CD4-positive, alpha-beta memory T cell (primary cell): ENCODE data around the gene SEPTIN7. TPM values are rescaled to one million over a fixed set of nuclear protein-coding genes. Genes with fewer than 3 reads are reported as not detected.

ENCODE experiments used
- CTCF ChIA-PET: fragments of 350-600 bp; sonication (Branson Sonifier 250); formaldehyde crosslinking; loops from one replicate; lab custom pipeline; 2021; ENCODE audit warnings: inconsistent platforms; ENCODE audit not compliant: partially characterized antibody; lab: Charles Lee
- POLR2A ChIA-PET: fragments of 350-600 bp; sonication (Branson Sonifier 250); formaldehyde crosslinking; loops from one replicate; lab custom pipeline; 2021; ENCODE audit not compliant: partially characterized antibody; lab: Charles Lee
- DNase-seq, 5 donors: peaks; one replicate each; pipeline versions ENCODE4 v3.0.0 to v3.0.0-alpha.2; 2020 to 2022; ENCODE audit warnings: mixed read lengths in 1 of 5
- H3K27ac ChIP-seq: one replicate; pipeline ENCODE4 v1.7.0; 2013; ENCODE audit warnings: low read depth, low read length
- H3K27me3 ChIP-seq: 2 replicates; pipeline ENCODE4 v1.7.0; 2013; ENCODE audit warnings: mild to moderate bottlenecking, low read length, moderate library complexity; ENCODE audit not compliant: insufficient read depth
- H3K36me3 ChIP-seq: 2 replicates; pipeline ENCODE4 v1.7.0; 2013; ENCODE audit warnings: mild to moderate bottlenecking, low read length, moderate library complexity; ENCODE audit not compliant: insufficient read depth
- H3K4me1 ChIP-seq: 2 replicates; pipeline ENCODE4 v1.7.0; 2013; ENCODE audit warnings: mild to moderate bottlenecking, low read length, moderate library complexity; ENCODE audit not compliant: insufficient read depth
- H3K4me3 ChIP-seq, 2 donors: one replicate each; pipeline ENCODE4 v1.7.0; 2013; ENCODE audit warnings: low read length in 2 of 2, mild to moderate bottlenecking in 1 of 2
- H3K9me3 ChIP-seq, 2 donors: one replicate each; pipeline ENCODE4 v1.7.0; 2013; ENCODE audit warnings: low read length in 2 of 2, control low read depth in 1 of 2; ENCODE audit not compliant: control insufficient read depth in 1 of 2
- H3K27ac Mint-ChIP-seq, 7 donors: one replicate each; pipeline ENCODE4 v1.8.0; 2020 to 2021; ENCODE audit warnings: mixed read lengths in 7 of 7, mild to moderate bottlenecking in 6 of 7, inconsistent platforms in 3 of 7, moderate library complexity in 3 of 7
- H3K27me3 Mint-ChIP-seq, 2 donors: one replicate each; pipeline ENCODE4 v1.8.0; 2020 to 2021; ENCODE audit warnings: mixed read lengths in 2 of 2
- H3K36me3 Mint-ChIP-seq, 2 donors: one replicate each; pipeline ENCODE4 v1.8.0; 2020 to 2021; ENCODE audit warnings: mixed read lengths in 2 of 2, inconsistent platforms in 1 of 2, mild to moderate bottlenecking in 1 of 2
- H3K4me1 Mint-ChIP-seq, 4 donors: one replicate each; pipeline ENCODE4 v1.8.0; 2020 to 2021; ENCODE audit warnings: mixed read lengths in 4 of 4, mild to moderate bottlenecking in 1 of 4
- H3K4me3 Mint-ChIP-seq, 8 donors: one replicate each; pipeline ENCODE4 v1.8.0; 2020 to 2021; ENCODE audit warnings: mixed read lengths in 8 of 8, mild to moderate bottlenecking in 7 of 8, moderate library complexity in 6 of 8, inconsistent platforms in 3 of 8
- H3K9me3 Mint-ChIP-seq, 8 donors: one replicate each; pipeline ENCODE4 v1.8.0; 2020 to 2021; ENCODE audit warnings: mixed read lengths in 8 of 8, mild to moderate bottlenecking in 5 of 8, inconsistent platforms in 3 of 8, moderate library complexity in 1 of 8
- intact Hi-C: fragments of 100-400 bp; cut with micrococcal nuclease; formaldehyde crosslinking; loops from one replicate; pipeline ENCODE4 v1.15.1; 2023
- polyA plus RNA-seq, 2 donors: library from polyadenylated mRNA; unstranded; fragments of 300-500 nt; fragmentation: Illumina TruSeq; gene quantifications; one replicate each; pipeline ENCODE4 v1.2.3, GENCODE V29; 2021
- total RNA-seq, 2 experiments: library from RNA; stranded (reverse); gene quantifications; one replicate each; pipeline ENCODE4 v1.2.3, GENCODE V29; 2021

Gene SEPTIN7
- total and polyA plus RNA-seq, 4 experiments from 2014 or later = 197 to 662 (median 390) TPM

DNA sequence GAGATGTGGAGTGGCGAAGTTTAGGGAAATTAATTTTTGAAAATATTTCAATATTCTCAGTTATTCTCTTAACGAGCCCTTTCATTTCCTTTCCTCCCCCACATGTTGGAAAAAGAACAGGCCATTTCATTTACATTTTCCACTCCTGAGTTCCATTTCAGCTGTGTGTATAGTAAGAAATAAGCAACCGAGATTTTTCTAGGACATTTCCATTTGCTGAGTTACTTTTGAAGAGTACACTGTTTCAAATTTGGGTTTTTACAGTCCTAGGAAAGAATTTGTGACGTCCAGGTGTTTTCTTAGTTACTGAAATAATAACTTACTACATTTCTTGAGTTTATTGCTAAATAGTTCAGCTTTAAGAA is 1.2 kb downstream of the SEPTIN7 start:
- POLR2A ChIA-PET = interaction anchor here (0.7 to 5.5 kb wide), 18 partner anchors 10 to 486 kb away, joined by 3 to 196 read pairs (median 8); partner anchors contain the start of gene HERPUD2
- peak overlapping the region; percentile 91 to 96 (median 94) for H3K4me3 Mint-ChIP-seq
- Histone ChIP-seq H3K4me3 (peak overlapping the region; percentile 4 to 67), H3K9me3 (no peaks in the 10 kb centered on the region), H3K36me3 (no peaks in the 10 kb centered on the region), H3K27ac (peak overlapping the region; percentile 95), H3K4me1 (peaks cover 57% of the 10 kb centered on the region), H3K27me3 (no peaks in the 10 kb centered on the region)
- H3K9me3 Mint-ChIP-seq = no peaks in the 10 kb centered on the region
- intact Hi-C loops = loop anchor here (5.0 kb wide), 2 partner anchors 40 to 485 kb away; no protein-coding TSS in a partner anchor
- H3K4me1 Mint-ChIP-seq = peaks cover 38 to 66% (median 47%) of the 10 kb centered on the region in 4 donors
- peak in 2 of 5 donors; percentile 13 to 21 for DNase-seq
- peaks cover 4 to 22% of the 10 kb centered on the region in 2 donors for H3K36me3 Mint-ChIP-seq
- CTCF ChIA-PET = interaction anchor here (1.2 to 4.3 kb wide), 9 partner anchors 11 to 107 kb away, joined by 3 to 33 read pairs (median 4); partner anchors contain the start of gene HERPUD2
- H3K27ac Mint-ChIP-seq = peak overlapping the region; percentile 92 to 99 (median 97)
- H3K27me3 Mint-ChIP-seq = no peaks in the 10 kb centered on the region

DNA sequence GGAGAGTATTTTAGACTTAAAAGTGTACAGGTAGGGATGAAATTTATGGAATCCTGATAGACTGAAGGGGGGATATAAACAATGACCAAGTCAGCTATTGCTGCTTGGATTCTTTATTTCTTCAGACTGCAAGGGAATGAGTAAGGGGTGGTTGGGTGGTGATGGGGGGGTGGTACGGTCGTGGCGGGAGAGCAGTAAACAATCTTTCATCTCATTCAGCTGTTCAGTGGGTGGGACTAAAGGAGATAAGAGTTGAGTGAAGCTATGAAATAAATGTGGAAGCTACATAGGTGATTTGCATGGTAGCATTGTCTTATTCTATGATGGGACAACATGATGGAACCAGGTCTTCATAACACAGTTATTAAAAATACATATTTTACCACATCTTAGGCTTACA is 1.8 kb downstream of the SEPTIN7 start:
- POLR2A ChIA-PET = interaction anchor here (0.5 to 5.5 kb wide), 15 partner anchors 9 to 109 kb away, joined by 3 to 196 read pairs (median 14); partner anchors contain the start of gene HERPUD2
- CTCF ChIA-PET = interaction anchor here (1.0 to 4.3 kb wide), 9 partner anchors 17 to 108 kb away, joined by 3 to 33 read pairs (median 3); partner anchors contain the start of gene HERPUD2
- peaks cover 57% of the 10 kb centered on the region for H3K4me1 ChIP-seq

DNA sequence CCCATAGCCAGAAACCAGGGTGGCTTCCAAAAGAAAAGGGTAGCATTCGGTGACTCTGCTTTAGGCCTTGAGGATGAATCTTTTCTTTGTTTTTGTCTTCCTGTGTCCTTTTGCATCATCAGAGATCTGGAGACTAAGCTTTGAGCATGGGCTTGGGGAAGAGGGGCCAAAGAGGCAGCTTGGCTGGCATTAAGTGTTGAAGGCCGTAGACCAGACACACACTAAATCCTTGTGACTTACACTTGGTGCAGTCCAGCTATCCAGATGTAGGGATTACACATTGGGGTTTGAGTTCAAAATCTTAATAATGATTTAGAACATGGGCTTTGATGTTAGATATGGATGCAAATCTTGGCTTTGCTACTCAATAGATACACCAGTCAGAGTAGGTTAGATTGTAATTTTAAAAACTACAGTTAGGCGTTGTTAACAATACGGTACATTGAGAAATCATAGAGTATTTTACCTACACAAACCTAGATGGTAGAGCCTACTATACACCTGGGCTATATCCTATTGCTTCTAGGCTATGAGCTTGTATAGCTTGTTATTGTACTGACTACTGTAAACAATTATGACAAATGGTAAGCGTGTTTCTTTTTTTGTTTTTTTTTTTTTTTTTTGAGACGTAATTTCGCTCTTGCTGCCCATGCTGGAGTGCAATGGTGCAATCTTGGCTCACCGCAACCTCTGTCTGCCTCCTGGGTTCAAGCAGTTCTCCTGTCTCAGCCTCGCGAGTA is 3.5 kb downstream of the SEPTIN7 start:
- no peaks in the 10 kb centered on the region for H3K27me3 ChIP-seq
- peak overlapping the region in 7 of 8 donors; percentile 8 to 95 (median 91) for H3K4me3 Mint-ChIP-seq
- POLR2A ChIA-PET = interaction anchor here (1.1 kb wide), 1 partner anchor 109 kb away, joined by 3 read pairs; the partner anchor contains the start of gene HERPUD2
- H3K4me1 ChIP-seq = peaks cover 69% of the 10 kb centered on the region
- peaks cover 12 to 29% of the 10 kb centered on the region in 2 donors for H3K36me3 Mint-ChIP-seq
- peak overlapping the region in 5 of 7 donors; percentile 1 to 99 (median 19) for H3K27ac Mint-ChIP-seq
- intact Hi-C loops = loop anchor here (5.0 kb wide), 2 partner anchors 38 to 483 kb away; no protein-coding TSS in a partner anchor
- no peaks in the 10 kb centered on the region for H3K9me3 Mint-ChIP-seq
- H3K27ac ChIP-seq = no peak overlapping the region
- H3K9me3 ChIP-seq = no peaks in the 10 kb centered on the region
- no peaks in the 10 kb centered on the region for H3K36me3 ChIP-seq
- DNase-seq = no peak
- CTCF ChIA-PET = interaction anchor here (0.7 to 4.0 kb wide), 4 partner anchors 79 to 867 kb away, joined by 3 to 11 read pairs (median 6); no protein-coding TSS in a partner anchor
- H3K27me3 Mint-ChIP-seq = no peaks in the 10 kb centered on the region
- no peak overlapping the region for H3K4me3 ChIP-seq
- peaks cover 50 to 81% (median 62%) of the 10 kb centered on the region in 4 donors for H3K4me1 Mint-ChIP-seq

More for the DNA sequence above, 1.8 kb downstream of the SEPTIN7 start:
- Mint-ChIP-seq H3K9me3 (no peaks in the 10 kb centered on the region), H3K27me3 (no peaks in the 10 kb centered on the region), H3K36me3 (peaks cover 4 to 22% of the 10 kb centered on the region in 2 donors), H3K4me3 (peak overlapping the region; percentile 91 to 96 (median 94)), H3K4me1 (peaks cover 38 to 66% (median 47%) of the 10 kb centered on the region in 4 donors), H3K27ac (peak overlapping the region; percentile 92 to 99 (median 97))
- peak in 3 of 5 donors; percentile 10 to 52 (median 11) for DNase-seq
- Histone ChIP-seq H3K27ac (peak overlapping the region; percentile 95), H3K27me3 (no peaks in the 10 kb centered on the region), H3K36me3 (no peaks in the 10 kb centered on the region), H3K9me3 (no peaks in the 10 kb centered on the region), H3K4me3 (peak overlapping the region in 1 of 2 donors; percentile 67)
- intact Hi-C loops = loop anchor here (5.0 kb wide), 2 partner anchors 40 to 485 kb away; no protein-coding TSS in a partner anchor

DNA sequence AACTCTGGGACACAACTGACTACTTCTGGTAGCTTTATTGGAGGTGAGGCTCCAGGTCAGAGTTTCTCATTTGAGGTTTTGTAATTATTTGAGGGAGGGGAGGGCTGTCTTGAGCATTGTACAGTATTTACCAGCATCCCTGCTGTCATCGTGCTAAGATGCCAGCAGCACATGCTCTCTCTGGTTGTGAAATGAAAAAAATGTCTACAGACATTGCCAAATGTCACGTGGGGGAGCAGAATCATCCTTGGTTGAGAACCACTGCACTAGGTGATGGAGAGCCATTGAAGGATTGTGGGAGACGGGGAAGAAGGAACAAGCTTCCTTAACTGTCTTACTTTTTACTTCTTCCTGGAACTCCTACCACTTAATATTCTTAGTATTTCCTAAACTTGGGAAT is 5.0 kb downstream of the SEPTIN7 start:
- H3K36me3 ChIP-seq = no peaks in the 10 kb centered on the region
- no peak overlapping the region for H3K4me3 ChIP-seq
- H3K9me3 ChIP-seq = no peaks in the 10 kb centered on the region
- ChIA-PET CTCF (interaction anchor here (0.6 to 1.0 kb wide), 2 partner anchors 83 to 97 kb away, joined by 3 to 5 read pairs; no protein-coding TSS in a partner anchor), POLR2A (interaction anchor here (1.2 kb wide), 1 partner anchor 14 kb away, joined by 3 read pairs; no protein-coding TSS in a partner anchor)
- Mint-ChIP-seq H3K27ac (peak overlapping the region in 6 of 7 donors; percentile 1 to 99 (median 30)), H3K36me3 (peaks cover 17 to 27% of the 10 kb centered on the region in 2 donors), H3K27me3 (no peaks in the 10 kb centered on the region), H3K4me3 (peak overlapping the region in 5 of 8 donors; percentile 19 to 68 (median 41)), H3K4me1 (peaks cover 54 to 81% (median 66%) of the 10 kb centered on the region in 4 donors), H3K9me3 (no peaks in the 10 kb centered on the region)
- peaks cover 69% of the 10 kb centered on the region for H3K4me1 ChIP-seq
- no peak overlapping the region for H3K27ac ChIP-seq
- DNase-seq = no peak
- intact Hi-C loops = no loop called here
- no peaks in the 10 kb centered on the region for H3K27me3 ChIP-seq

DNA sequence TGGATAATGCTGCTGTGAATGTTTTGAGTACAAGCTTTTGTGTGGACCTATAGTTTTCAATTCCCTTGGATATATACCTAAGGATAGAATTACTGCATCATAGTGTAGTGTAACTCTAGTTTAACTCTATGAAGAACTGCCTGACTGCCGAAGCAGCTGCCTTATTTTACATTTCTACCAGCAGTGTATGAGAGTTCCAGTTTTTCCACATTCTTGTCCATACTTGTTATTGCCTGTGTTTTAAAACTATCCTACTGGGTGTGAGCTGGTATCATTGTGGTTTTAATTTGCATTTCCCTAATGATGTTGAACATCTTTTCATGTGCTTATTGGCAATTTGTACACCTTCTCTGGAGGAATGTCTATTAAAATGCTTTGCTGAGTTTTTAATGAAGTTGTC is 15.7 kb downstream of the SEPTIN7 start:
- POLR2A ChIA-PET = no interaction called here
- no peaks in the 10 kb centered on the region for H3K27me3 Mint-ChIP-seq
- H3K4me1 ChIP-seq = peaks cover 52% of the 10 kb centered on the region
- no peaks in the 10 kb centered on the region for H3K9me3 ChIP-seq
- H3K9me3 Mint-ChIP-seq = peaks cover 5 to 47% (median 26%) of the 10 kb centered on the region in 8 donors
- peak overlapping the region in 3 of 8 donors; percentile 26 to 35 (median 31) for H3K4me3 Mint-ChIP-seq
- no peaks in the 10 kb centered on the region for H3K36me3 ChIP-seq
- no peaks in the 10 kb centered on the region for H3K27me3 ChIP-seq
- H3K27ac ChIP-seq = no peak overlapping the region
- CTCF ChIA-PET = no interaction called here
- intact Hi-C loops = loop anchor here (5.0 kb wide), 1 partner anchor 46 kb away; no protein-coding TSS in a partner anchor
- DNase-seq = no peak
- H3K4me1 Mint-ChIP-seq = peaks cover 67 to 93% (median 80%) of the 10 kb centered on the region in 4 donors
- no peak overlapping the region for H3K4me3 ChIP-seq
- H3K36me3 Mint-ChIP-seq = peaks cover 54 to 62% of the 10 kb centered on the region in 2 donors
- H3K27ac Mint-ChIP-seq = no peak overlapping the region

- Mint-ChIP-seq H3K27ac (peak overlapping the region in 1 of 7 donors; percentile 68), H3K4me1 (peaks cover 67 to 88% (median 78%) of the 10 kb centered on the region in 4 donors), H3K27me3 (no peaks in the 10 kb centered on the region), H3K36me3 (peaks cover 54 to 62% of the 10 kb centered on the region in 2 donors), H3K9me3 (peaks cover 5 to 47% (median 26%) of the 10 kb centered on the region in 8 donors), H3K4me3 (peak overlapping the region in 6 of 8 donors; percentile 4 to 41 (median 27))
- ChIA-PET CTCF (no interaction called here), POLR2A (no interaction called here)
- Histone ChIP-seq H3K27ac (no peak overlapping the region), H3K36me3 (no peaks in the 10 kb centered on the region), H3K27me3 (no peaks in the 10 kb centered on the region), H3K9me3 (no peaks in the 10 kb centered on the region), H3K4me3 (no peak overlapping the region), H3K4me1 (peaks cover 47% of the 10 kb centered on the region)
- intact Hi-C loops = loop anchor here (5.0 kb wide), 1 partner anchor 45 kb away; no protein-coding TSS in a partner anchor
- DNase-seq = no peak
Observed at GRCh38 chr7:35817181-35817580, 16.3 kb downstream of the SEPTIN7 start.
